MM.1S (cell line): ENCODE results near the gene PLEKHM1.

ENCODE experiments used
- DNase-seq: peaks from one replicate; pipeline ENCODE4 v3.0.0-alpha.2; 2015
- H2AFZ ChIP-seq: fragments of 300-600 bp; sonication (generic); 2 replicates; pipeline ENCODE4 v1.6.0; 2016; ENCODE audit warnings: antibody characterized with exemption, low read length
- H3F3A ChIP-seq: fragments of 300-600 bp; sonication (generic); 2 replicates; pipeline ENCODE4 v1.6.1; 2016; ENCODE audit warnings: mild to moderate bottlenecking, antibody characterized with exemption, low read length, moderate library complexity, mixed read lengths; ENCODE audit not compliant: insufficient read depth
- H3K27ac ChIP-seq: fragments of 300-600 bp; sonication (generic); 2 replicates; pipeline ENCODE4 v1.5.1; 2016; ENCODE audit warnings: mild to moderate bottlenecking, low read length
- H3K27me3 ChIP-seq: fragments of 300-600 bp; sonication (generic); replicated peaks from 2 replicates; pipeline ENCODE4 v1.6.0; 2016; ENCODE audit warnings: low read length; ENCODE audit not compliant: insufficient read depth
- H3K36me3 ChIP-seq: fragments of 300-600 bp; sonication (generic); replicated peaks from 2 replicates; pipeline ENCODE4 v1.6.1; 2016; ENCODE audit warnings: mild to moderate bottlenecking, low read length, mixed read lengths; ENCODE audit not compliant: insufficient read depth
- H3K4me1 ChIP-seq: fragments of 300-600 bp; sonication (generic); 2 replicates; pipeline ENCODE4 v1.6.1; 2016; ENCODE audit warnings: low read length, mixed read lengths
- H3K4me2 ChIP-seq: fragments of 300-600 bp; sonication (generic); 2 replicates; pipeline ENCODE4 v1.6.0; 2016; ENCODE audit warnings: low read depth, low read length
- H3K4me3 ChIP-seq: fragments of 300-600 bp; sonication (generic); 2 replicates; pipeline ENCODE4 v1.5.1; 2016; ENCODE audit warnings: low read length, mixed read lengths
- H3K79me2 ChIP-seq: fragments of 300-600 bp; sonication (generic); 2 replicates; pipeline ENCODE4 v1.6.1; 2016; ENCODE audit warnings: mixed run types, low read length, mixed read lengths
- H3K9ac ChIP-seq: fragments of 300-600 bp; sonication (generic); 2 replicates; pipeline ENCODE4 v1.6.1; 2016; ENCODE audit warnings: low read length, mixed read lengths
- H3K9me2 ChIP-seq: fragments of 300-600 bp; sonication (generic); replicated peaks from 2 replicates; pipeline ENCODE4 v1.6.1; 2016; ENCODE audit warnings: mild to moderate bottlenecking, low read length, mixed read lengths; ENCODE audit not compliant: insufficient read depth
- H3K9me3 ChIP-seq: fragments of 300-600 bp; sonication (generic); replicated peaks from 2 replicates; pipeline ENCODE4 v1.6.1; 2016; ENCODE audit warnings: mild to moderate bottlenecking, low read length, mixed read lengths; ENCODE audit not compliant: insufficient read depth
- H4K20me1 ChIP-seq: fragments of 300-600 bp; sonication (generic); 2 replicates; pipeline ENCODE4 v1.6.1; 2016; ENCODE audit warnings: mild to moderate bottlenecking, low read length, moderate library complexity, mixed read lengths; ENCODE audit not compliant: insufficient read depth
- CTCF ChIP-seq: fragments of 300-600 bp; sonication (generic); IDR thresholded peaks from 2 replicates; pipeline ENCODE4 v1.5.1; 2016; ENCODE audit warnings: antibody characterized with exemption, low read length, mixed read lengths
- EZH2 ChIP-seq: fragments of 300-600 bp; sonication (generic); optimal IDR thresholded peaks from 2 replicates; pipeline ENCODE3; 2017; ENCODE audit warnings: low read depth, mild to moderate bottlenecking, antibody characterized with exemption, low read length, mixed read lengths
- EZH2phosphoT487 ChIP-seq: fragments of 300-600 bp; sonication (generic); IDR thresholded peaks from 2 replicates; pipeline ENCODE4 v1.6.1; 2018; ENCODE audit warnings: antibody characterized with exemption, low read length

Gene PLEKHM1

GRCh38 chr17:45405250-45406086 is 85.1 kb downstream of the PLEKHM1 start:
- TF ChIP-seq EZH2 (no peak), CTCF (no peak), EZH2phosphoT487 (no peak)
- Histone ChIP-seq H3K27me3 (no peaks in the 10 kb centered on the region), H3K9me3 (no peaks in the 10 kb centered on the region), H3K9ac (no peak overlapping the region), H3K79me2 (peaks cover 49% of the 10 kb centered on the region), H3K27ac (no peak overlapping the region), H3K4me3 (no peak overlapping the region), H3K4me2 (no peak overlapping the region), H3K9me2 (no peaks in the 10 kb centered on the region), H4K20me1 (no peaks in the 10 kb centered on the region), H3F3A (peaks cover 3% of the 10 kb centered on the region; the same call in 1 of the 2 replicates), H3K4me1 (peaks cover 19% of the 10 kb centered on the region), H2AFZ (no peak overlapping the region), H3K36me3 (peaks cover 8% of the 10 kb centered on the region; the same call in 1 of the 2 replicates)
- DNase-seq: no peak

DNA sequence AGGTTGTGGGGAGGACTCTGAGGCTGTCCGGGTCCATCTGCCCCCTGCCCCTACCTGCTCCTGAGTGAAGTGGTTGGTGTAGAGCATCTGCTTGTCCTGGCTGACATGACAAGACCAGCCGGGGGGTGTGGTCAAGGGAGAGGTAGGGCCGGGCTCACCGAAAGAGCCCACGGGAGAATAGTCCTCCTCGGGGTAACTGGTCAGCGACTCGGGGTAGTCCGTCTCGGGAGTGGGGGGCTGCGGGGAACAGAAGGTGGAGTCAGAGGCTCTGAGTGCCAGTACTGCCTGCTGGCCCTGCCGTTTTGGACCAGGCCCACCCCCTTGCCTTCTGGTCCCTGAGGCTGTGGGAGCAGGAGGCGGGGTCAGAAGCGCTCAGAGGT is 85.7 kb downstream of the PLEKHM1 start:
- Histone ChIP-seq H4K20me1 (no peaks in the 10 kb centered on the region), H3F3A (peaks cover 3% of the 10 kb centered on the region; the same call in 1 of the 2 replicates), H3K79me2 (peaks cover 43% of the 10 kb centered on the region), H3K9ac (no peak overlapping the region), H3K9me3 (no peaks in the 10 kb centered on the region), H3K4me3 (no peak overlapping the region), H2AFZ (no peak overlapping the region), H3K27ac (no peak overlapping the region), H3K4me1 (peaks cover 18% of the 10 kb centered on the region), H3K27me3 (no peaks in the 10 kb centered on the region), H3K36me3 (peaks cover 8% of the 10 kb centered on the region; the same call in 1 of the 2 replicates), H3K9me2 (no peaks in the 10 kb centered on the region), H3K4me2 (no peak overlapping the region)
- TF ChIP-seq EZH2phosphoT487: no peak
- no peak for TF ChIP-seq EZH2
- no peak for TF ChIP-seq CTCF
- DNase-seq: no peak

DNA sequence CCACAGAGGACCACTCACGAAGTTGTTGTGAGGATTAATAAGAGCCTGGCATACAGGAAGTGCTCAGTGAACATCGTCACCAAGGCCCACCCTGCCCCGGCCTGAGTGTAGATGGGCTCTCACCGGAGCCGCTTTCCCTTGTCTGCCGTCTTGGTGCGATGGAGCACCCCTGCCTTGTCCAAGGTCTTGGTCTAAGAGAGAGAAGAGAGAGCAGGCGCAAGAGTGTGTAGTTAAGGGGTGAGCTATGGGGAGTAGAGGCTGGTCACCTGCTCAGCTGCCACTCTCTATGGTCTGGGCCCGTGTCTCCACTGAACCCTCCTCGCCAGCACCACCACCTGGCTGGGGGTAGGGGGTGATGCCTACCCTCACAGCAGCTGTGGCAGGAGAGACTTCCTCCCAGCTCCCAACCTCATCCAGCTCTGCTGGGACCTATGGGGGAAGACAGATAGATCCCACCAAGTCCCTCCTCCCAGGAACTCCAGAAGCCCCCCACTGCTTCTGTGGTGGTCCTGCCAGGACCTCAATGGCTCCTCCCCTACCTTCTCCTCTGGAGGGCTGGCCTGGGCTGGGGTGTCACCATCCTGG is 86.5 kb downstream of the PLEKHM1 start:
- no peak for DNase-seq
- Histone ChIP-seq H3K27ac (no peak overlapping the region), H3K27me3 (no peaks in the 10 kb centered on the region), H3K79me2 (peaks cover 35% of the 10 kb centered on the region), H3K9ac (no peak overlapping the region), H3F3A (no peaks in the 10 kb centered on the region), H4K20me1 (no peaks in the 10 kb centered on the region), H3K4me1 (peaks cover 12% of the 10 kb centered on the region), H3K9me2 (no peaks in the 10 kb centered on the region), H3K9me3 (no peaks in the 10 kb centered on the region), H3K4me2 (no peak overlapping the region), H2AFZ (no peak overlapping the region), H3K4me3 (no peak overlapping the region), H3K36me3 (peaks cover 8% of the 10 kb centered on the region; the same call in 1 of the 2 replicates)
- no peak for TF ChIP-seq EZH2
- TF ChIP-seq EZH2phosphoT487: no peak
- no peak for TF ChIP-seq CTCF
